GM18867 (cell line): ENCODE data around the gene ANKRD39.
A peak's percentile ranks its signal among the peaks of the same experiment; 100 is the strongest.

ENCODE experiments used
- ATAC-seq: cut with Tn5 transposase; IDR thresholded peaks from one replicate; pipeline ENCODE4 v1.9.1; 2021; ENCODE audit warnings: mild to moderate bottlenecking, moderate library complexity; ENCODE audit not compliant: unreplicated experiment

ANKRD39 gene

DNA sequence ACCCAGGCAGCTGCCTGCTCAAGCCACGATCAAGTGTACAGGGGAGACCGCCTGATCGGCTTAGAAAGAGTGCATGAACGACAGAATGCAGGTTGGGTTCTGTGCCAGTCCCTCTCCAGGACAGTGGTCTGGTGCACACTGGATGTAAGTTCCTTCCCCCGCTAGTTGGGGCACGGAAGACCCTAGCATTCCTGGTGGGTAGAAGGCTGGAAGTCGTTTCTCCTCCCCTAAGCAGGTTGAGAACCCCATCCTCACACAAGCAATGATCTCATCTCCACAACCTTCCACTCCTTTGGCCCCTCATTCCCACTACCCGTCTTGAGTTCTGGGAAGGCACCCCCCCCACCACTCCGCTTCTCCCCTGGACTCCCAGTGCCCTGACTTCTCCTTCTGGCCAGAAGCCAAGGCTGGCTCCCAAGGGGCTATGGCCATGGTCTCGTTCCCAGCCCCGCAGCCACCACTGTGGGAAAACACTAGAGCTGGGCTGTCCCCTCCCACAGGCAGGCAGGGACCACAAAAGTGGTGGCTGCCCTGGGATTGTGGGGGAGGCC, 1.4 kb upstream of the ANKRD39 start:
- no peak for ATAC-seq

DNA sequence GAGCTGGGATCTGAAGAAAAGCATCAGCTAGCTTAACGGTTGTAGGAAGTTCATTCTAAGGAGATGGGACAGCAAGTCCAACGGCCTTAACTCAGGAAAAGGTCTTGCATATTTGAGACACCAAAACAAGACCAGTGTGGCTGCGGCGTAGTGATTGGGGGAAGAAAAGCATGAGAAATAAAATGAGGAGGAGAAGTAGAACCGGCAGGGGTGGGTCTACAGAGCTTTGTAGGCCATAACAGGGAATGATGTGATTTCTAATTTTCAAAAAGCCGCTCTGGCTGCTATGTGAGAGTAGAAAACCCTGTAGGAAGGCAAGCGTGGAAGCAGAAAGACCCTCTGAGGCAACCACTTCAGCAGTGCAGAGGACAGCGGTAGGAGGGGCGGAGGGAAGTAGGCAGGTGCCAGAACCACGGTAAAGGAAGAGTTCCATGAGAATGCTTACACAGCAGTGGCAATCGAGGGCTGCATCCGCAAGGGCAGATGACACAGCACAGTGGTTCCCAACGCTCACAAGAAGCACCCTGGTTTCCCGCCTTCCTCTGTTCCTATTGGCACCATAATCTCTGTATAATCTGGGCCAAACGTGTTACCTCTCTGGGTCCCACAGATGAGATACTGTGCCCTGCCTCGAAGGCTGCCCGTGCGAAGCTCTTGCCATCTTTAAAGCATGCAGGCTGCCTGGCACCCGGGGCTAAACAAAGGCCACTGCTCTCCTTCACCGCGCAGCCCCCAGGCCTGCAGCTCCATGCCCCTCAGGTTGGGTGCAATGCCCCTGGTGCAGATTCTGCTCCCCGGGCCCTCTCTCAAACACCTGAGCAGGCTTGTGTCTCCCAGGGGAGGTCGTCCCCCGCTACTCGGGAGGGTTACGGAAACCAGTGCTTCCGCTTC, 795 bp downstream of the ANKRD39 start:
- ATAC-seq = no peak

DNA sequence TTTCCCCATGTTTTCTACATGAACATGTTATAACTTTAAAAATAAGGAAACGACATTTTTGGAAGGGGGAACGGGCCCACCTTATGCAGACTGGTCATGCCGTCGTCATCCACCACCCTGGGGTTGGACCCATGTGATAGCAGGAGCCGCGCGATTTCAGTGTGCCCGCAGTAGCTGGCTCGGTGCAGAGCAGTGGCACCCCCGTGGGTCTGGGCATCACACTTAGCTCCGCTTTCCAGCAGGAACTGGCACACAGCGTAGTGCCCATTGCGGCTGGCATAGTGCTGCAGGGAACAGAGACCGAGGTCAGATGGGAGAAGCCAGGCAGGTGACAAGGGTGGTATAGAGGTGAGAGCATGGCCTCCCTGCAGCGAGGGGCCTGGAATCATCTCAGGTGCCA, 4.5 kb downstream of the ANKRD39 start:
- no peak for ATAC-seq

DNA sequence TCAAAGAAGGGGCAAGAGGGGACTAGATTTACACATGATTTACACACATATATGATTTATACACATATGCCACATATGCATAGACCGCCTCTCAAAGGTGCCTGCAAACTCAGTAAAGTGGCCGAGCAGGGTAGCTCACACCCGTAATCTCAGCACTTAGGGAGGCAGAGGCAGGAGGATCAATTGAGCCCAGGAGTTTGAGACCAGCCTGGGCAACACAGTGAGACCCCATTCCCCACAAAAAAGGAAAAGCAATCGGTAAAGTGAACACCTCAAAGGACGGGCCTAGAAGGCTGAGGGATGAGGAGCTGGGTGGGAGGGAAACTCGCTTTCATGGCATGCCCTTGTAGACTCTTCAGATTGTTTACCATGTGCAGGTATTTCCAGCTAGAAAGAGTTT, 5.1 kb downstream of the ANKRD39 start:
- no peak for ATAC-seq

DNA sequence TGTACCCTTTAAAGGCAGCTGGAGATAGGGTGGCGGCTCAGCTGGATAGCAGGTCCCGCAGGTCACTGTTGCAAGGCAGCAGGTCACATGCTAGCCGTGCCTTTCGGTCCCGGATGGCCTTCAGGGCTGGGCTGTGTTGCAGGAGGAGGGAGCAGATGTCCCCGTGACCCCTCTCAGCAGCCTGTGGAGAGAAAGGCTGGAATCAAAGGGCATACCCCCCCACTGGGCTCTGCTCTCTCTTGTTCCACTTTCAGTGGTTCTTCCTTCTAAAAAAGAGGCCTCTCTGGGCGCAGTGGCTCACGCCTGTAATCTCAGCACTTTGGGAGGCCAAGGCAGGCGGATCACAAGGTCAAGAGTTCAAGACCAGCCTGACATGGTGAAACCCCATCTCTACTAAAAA, 9.6 kb downstream of the ANKRD39 start:
- ATAC-seq = no peak

DNA sequence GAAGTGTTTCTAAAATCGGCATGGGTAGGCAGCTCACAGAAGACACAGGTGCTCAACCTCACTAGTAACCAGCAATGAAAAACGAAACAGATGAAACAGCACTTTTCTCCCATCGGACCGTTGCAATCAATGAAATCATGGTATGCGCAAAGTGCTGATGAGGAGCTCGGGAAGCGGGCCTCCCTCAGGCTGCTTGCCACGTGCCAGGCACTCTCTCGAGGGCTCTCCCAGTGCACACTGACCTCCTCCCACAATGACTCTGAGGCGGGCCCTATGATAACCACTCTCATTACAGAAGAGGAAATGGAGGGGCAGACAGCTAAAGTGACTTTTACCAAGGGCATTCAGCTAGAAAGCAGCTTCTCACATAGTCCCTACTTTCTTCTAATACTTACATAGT, 10.2 kb downstream of the ANKRD39 start:
- no peak for ATAC-seq

DNA sequence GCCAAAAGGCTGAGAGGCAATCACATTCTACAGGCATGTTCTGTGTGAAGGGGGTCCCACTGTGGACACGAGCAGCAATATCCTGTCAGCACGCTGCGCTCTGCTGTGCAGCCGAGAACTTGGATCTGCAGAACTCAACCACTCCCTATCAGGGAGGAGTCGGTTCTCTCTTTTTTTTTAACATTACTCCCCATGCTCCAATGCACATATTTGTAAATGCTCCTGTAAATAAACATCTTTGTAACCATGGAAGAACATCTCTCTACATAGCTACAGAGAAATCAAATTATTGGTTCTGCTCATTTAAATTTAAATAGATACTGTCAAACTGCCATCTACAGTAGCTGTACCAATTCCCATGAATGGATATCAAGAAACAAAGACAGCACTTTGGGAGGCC, 11.0 kb downstream of the ANKRD39 start:
- ATAC-seq = no peak

DNA sequence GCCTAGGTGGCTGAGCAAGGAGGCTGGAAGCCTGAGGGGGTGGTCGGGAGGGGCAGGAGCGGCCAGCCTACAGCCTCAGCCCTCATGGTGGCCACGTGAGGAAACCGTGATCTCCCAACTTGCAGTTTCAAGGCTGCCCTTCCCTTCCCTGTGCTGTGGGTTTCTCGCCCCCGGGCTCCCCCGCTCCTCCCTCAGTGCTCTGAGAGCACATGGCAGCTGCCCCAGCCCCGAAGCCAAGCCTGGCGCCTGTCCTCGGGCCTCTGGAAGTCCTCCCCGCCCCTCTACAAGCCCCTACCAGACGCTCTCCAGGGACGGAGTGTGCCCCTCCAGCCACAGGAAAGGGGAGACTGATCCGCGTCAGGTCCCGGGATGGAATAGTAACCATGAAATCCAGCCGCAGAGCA, 13.4 kb downstream of the ANKRD39 start:
- no peak for ATAC-seq

DNA sequence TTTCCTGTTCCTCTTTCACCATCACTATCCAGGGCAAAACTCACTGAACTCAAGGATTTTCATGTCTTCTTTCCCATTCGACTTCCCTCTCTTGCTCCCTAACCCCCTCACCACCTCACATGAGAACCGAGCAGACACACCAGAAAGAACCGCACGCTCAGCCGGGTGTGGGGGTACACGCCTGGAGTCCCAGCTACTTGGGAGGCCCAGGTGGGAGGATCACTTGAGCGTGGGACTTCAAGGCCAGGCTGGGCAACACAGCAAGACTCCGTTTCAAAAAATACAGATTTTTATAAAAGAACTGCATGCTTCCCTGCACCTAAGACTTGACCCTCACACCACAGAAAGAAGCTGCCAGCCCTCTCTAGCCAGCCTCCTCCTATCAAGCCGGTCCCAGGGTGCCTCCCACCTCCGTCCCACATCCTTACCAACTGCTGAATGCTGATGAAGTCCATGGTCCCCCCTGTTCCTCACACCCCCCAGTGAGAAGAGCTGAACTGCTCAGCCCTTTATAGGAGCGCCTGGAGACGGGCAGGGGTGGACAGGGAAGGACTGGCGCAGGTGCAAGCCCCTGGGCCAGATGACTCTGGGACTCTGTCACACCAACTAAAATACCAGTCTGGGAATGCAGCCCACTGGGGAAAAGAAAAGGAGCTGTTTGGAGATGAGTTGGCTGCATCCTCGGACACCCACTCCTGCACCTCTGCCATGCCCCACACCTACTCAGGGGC, 14.1 kb downstream of the ANKRD39 start, which contains the start of gene ANKRD23:
ANKRD23 (minus strand) TSS at position 484 of the 731 bp plus-strand sequence; CDS start at position 455, 29 bp downstream.
- ATAC-seq = no peak

DNA sequence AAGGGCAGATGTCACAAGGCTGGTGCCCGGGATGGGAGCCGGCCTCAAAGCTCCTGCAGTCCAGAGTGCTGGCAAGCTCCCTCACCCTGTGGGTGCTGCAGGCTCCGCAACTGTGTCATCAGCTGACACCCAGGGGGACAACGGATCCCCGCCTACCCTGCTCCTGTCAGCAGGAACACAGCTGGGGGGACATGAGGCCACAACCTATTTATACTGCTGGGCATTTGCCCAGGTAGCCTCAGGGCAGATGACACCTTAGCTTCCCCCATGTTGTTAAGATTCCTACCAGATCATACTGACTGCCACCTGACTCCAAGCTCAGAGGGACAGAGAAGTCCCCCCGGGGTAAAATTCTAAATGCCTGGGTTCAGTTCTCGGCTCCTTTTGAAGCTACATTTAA, 15.2 kb downstream of the ANKRD39 start:
- ATAC-seq = no peak

DNA sequence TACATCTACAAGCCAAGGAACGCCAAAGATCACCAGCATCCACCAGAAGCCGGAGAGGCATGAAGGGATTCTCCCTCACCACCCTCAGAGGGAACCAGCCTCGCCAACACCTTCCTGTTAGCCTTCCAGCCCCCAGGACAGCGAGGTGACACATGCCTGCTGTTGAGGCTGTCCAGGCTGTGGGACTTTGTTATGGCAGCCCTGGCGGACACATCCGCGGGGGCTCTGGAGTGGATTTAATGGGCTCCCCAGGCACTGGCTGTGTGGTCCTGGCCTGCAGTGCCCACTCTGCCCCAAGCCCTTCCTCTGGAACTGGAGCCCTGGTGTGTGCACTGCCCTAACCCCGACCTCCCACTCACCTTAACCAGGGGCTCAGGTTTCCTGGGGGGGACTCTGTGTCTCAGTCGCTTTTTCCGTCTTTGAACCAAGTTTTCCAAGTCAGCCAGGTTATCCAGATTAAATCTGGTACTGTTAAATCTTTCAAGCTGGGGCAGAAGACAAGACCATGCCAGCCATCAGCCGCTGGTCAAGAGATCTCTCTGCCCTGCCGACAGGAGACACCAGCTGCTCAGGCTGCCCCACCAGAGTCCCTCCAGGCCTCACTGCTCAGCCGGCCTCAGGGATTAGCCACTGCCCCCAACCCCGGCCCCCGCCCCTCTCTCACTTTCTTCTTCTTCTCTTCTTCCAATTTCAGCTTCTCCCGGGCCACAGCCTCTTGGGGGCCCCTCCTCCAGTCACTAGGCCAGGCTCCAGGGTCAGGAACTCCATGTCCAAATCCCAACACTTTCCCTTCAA, 15.9 kb downstream of the ANKRD39 start:
- ATAC-seq = no peak

DNA sequence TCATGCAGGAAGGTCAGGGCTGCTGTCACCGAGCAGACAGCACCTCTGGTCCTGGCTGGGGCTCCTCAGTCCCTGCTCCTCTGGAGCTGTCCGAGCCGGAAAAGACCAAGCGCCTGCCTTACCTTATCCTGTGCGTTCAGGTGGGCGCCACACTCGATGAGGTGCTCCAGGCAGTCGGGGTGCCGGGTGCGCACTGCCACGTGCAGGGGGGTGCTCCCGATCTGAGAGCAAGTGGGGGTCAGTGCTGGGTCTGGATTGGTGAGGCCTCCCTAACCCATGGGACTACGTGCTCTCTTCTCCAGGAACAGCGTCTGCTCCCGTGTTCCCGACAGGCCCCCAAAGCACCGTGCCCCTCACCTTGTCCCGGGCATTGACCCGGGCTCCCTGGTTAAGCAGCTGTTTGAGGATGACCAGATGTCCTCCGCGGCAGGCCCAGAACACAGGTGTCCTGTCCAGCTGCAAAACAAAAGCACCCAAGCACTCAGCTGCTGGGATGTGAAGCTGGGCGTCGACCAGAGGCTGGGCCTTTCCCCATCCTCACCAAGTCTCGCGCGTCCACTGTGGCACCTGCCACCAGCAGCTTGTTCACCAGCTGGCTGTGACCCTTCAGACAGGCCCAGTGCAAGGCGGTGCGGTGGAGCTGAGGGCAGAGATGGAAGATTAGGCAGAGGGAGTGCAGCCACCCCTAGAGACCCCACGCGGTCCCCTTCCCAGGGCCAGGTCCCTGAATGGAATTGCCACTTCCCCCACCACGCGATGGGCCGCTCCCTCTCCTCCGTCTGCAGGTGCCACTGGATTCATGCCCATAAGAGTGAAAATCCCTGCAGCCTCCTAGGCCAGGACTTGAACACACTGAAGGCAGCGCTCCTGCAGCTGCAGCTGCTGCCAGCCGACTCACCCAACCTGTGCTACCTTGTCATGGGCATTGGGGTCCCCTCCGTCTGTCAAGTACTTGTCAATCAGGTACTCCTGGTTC, 17.7 kb downstream of the ANKRD39 start:
- no peak for ATAC-seq

DNA sequence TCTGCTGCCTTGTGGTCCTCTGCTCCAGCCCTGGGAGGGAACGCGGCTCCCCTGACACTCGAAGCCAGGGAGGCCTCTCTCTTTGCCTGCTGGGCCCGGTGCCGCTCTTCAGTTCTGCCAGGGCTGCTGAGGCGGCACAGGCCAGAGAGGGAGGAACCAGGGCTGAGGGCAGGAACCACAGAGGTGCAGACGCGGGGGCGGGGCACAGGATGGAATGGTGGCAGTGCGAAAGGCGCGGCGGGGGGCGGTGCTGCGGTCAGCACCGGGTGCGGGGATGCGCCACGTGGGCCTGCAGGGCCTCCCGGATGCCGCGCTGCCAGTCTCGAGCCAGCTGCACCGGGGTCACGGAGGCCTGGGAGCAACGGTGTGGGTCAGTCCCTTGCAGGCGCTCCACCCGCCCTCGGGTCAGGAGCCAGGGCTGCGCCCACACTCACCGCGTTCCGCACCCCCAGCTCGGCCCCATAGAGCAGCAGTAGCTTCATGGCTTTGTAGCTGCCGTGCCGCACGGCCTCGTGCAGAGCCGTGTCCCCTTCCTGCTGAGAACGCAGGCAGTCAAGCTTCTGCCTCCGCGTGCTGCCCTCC, 18.4 kb downstream of the ANKRD39 start:
- ATAC-seq = peak; percentile 82

DNA sequence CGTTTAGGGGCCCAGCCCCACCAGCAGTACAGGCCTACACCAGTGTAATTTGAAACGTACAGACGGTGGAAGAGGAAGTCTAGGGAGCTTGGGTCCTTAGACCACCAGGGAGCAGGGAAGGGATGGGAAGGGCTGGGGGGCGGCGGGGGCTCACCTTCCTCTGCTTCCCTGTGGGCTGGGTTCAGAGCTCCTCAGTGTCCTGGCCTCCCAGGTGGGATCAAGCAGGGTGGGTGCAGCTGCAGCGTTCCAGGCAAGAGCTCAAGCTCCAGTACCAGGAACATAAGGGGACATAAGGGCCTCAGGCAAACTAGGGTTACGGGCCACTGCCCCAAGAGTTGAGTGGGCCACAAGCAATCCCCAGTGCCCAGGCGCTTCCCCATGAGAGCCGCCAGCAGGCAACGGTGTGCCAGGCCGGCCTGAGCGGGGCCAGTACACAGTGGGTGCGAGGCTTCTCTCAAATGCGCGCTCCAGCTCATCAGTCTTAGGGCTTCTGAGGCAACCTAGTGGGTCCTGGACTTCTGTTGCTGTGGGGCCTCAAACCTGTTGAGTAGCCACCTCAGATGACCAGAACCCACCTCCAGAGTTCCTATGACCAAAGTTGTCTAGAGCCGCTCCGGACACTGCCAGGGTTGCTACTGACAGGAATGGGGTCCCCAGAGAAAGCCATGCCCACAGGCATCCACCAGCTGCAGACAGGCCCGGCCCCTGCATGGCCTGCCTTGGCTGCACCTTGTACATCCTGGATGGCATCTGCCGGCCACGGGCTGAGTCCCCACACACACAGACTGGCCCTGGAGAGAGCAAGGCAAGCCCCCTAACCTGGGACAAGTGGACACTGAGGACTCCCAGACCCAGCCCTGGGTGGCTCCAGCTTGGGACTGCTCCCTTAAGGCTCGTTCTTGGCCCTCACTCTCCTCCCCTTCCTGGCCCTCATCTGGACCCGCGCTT, 19.2 kb downstream of the ANKRD39 start:
- no peak for ATAC-seq

DNA sequence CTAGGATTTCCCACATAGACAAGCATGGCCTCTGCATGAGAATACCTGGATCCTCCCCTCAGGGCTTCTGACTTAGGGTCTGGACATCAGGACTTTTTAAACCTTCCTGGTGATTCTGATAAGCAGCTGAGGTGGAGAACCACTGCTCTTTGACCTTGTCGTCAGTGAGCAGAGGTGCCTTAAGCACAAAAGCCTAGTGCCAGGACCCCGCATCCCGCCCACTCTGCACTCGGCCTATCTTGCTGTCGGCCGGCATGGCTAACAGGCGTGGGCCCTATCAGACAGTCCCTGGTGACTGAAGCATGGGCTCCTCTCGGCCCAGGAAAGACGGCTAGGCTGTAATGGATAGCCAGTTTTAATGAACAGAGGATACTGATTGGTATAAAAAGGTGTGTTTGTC, 20.2 kb downstream of the ANKRD39 start:
- no peak for ATAC-seq

DNA sequence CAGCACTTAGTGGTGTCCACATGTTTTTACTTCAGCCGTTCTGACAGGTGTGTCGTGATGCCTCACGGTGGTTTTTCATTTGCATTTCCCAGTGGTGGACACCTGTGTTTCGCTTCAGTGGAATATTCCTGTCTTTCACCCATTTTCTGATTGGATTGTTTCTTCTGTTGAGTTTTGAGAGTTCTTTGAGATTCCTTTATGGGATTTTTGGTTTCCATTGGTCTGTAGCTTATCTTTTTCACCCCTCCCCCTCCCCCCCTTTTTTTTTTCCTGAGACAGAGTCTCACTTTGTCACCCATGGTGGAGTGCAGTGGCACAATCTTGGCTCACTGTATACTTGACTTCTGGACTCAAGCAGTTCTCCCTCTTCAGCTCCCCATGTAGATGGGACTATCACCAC, 22.0 kb downstream of the ANKRD39 start:
- ATAC-seq = no peak

DNA sequence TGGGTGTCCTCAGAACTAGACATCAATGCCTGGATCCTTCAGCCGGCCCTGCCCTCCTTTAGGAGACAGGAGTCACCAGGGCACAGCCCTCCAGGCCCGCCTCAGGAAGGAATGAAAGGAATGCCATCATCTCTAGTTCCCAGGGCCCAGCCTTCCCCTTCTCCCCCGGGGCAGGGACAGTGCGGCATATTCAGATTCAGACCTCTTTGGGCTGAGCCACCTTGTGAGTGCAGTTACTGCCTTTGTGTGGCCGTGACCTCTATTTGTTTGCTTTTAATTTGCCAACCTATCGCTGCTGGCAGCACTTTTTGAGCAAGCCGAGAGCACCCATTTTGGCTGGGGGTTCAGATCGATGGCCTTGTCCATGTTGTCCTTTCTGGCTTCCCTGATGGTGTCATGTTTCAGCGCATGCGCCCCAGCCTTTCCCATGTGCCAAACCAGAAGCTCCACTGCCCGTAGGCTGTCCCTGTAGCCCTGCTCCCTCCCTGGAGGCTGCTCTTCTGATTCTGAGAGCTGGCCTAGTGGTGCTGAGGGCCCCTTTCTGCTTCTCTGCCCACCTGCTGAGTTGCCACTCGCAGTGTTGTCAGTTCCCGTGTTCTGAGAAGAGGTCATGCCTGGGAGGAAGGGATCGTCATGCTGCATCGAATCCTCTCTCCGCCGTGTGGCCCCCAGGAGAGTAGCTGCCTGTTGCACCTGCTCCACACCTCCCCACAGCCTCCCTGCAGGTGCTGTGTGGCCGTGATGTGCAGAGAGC, 24.9 kb downstream of the ANKRD39 start:
- no peak for ATAC-seq

DNA sequence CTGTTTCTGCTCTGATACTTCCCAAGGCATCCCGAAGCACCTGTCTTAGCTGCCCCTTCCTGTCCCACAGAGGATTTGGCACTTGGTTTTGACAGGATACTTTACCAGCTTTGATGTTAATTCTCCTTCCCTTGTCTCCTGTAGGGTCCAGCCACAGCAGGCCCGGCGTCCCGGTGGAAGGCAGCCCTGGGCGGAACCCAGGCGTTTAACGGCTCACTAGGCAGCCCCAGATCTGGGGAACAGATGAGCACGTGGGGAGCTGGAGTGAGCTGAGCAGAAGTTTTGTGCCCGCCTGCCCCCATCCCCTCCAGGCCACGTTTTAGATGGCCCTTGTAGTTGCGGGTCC, 25.4 kb downstream of the ANKRD39 start:
- ATAC-seq = no peak
